HK-2 (cell line): Measurements from ENCODE around the gene VRK1.
"Not testable (repeated sequence)": the region's sequence is repeated elsewhere in the genome, so short reads cannot be mapped to it uniquely, and the experiment has no call there.

Experiments
- DNase-seq: peaks from one replicate; pipeline ENCODE4 v3.0.0-alpha.2; 2018; ENCODE audit not compliant: unreplicated experiment

VRK1 gene

GRCh38 chr14:96883974-96884373 is 86.8 kb downstream of the VRK1 start:
- not testable (repeated sequence) for DNase-seq

GRCh38 chr14:96888158-96888557 is 91.0 kb downstream of the VRK1 start:
- DNase-seq, result no peak

GRCh38 chr14:96888593-96888992 is 91.4 kb downstream of the VRK1 start:
- no peak for DNase-seq

GRCh38 chr14:96889091-96889490 is 91.9 kb downstream of the VRK1 start:
- DNase-seq, result no peak

GRCh38 chr14:96893966-96894622 is 96.9 kb downstream of the VRK1 start:
- no peak for DNase-seq

GRCh38 chr14:96894966-96895365 is 97.8 kb downstream of the VRK1 start:
- DNase-seq, result no peak

GRCh38 chr14:96895658-96896271 is 98.6 kb downstream of the VRK1 start:
- no peak for DNase-seq

GRCh38 chr14:96897184-96897583 is 100.0 kb downstream of the VRK1 start:
- no peak for DNase-seq

- DNase-seq, result no peak
Observed at GRCh38 chr14:96901227-96901626, 104.0 kb downstream of the VRK1 start.

GRCh38 chr14:96902004-96902403 is 104.8 kb downstream of the VRK1 start:
- no peak for DNase-seq

- DNase-seq, result no peak
Observed at GRCh38 chr14:96903444-96904023, 106.4 kb downstream of the VRK1 start.

- DNase-seq, result no peak
Observed at GRCh38 chr14:96904201-96904600, 107.0 kb downstream of the VRK1 start.

- no peak for DNase-seq
Observed at GRCh38 chr14:96905065-96905464, 107.9 kb downstream of the VRK1 start.

GRCh38 chr14:96905825-96906224 is 108.6 kb downstream of the VRK1 start:
- DNase-seq, result no peak

GRCh38 chr14:96906434-96906833 is 109.3 kb downstream of the VRK1 start:
- no peak for DNase-seq

GRCh38 chr14:96909841-96910364 is 112.7 kb downstream of the VRK1 start:
- no peak for DNase-seq

- no peak for DNase-seq
Observed at GRCh38 chr14:96911499-96912149, 114.4 kb downstream of the VRK1 start.

- DNase-seq, result no peak
Observed at GRCh38 chr14:96914571-96915128, 117.5 kb downstream of the VRK1 start.

- DNase-seq, result no peak
Observed at GRCh38 chr14:96915478-96915877, 118.3 kb downstream of the VRK1 start.

GRCh38 chr14:96916751-96917150 is 119.6 kb downstream of the VRK1 start:
- DNase-seq, result no peak

- DNase-seq, result no peak
Observed at GRCh38 chr14:96917442-96917963, 120.3 kb downstream of the VRK1 start.

GRCh38 chr14:96920023-96920422 is 122.8 kb downstream of the VRK1 start:
- DNase-seq, result no peak
